ENCODE results near the gene PRPF40A.
"Not testable (repeated sequence)": the region's sequence is repeated elsewhere in the genome, so short reads cannot be mapped to it uniquely, and the experiment has no call there.

PRPF40A gene

DNA sequence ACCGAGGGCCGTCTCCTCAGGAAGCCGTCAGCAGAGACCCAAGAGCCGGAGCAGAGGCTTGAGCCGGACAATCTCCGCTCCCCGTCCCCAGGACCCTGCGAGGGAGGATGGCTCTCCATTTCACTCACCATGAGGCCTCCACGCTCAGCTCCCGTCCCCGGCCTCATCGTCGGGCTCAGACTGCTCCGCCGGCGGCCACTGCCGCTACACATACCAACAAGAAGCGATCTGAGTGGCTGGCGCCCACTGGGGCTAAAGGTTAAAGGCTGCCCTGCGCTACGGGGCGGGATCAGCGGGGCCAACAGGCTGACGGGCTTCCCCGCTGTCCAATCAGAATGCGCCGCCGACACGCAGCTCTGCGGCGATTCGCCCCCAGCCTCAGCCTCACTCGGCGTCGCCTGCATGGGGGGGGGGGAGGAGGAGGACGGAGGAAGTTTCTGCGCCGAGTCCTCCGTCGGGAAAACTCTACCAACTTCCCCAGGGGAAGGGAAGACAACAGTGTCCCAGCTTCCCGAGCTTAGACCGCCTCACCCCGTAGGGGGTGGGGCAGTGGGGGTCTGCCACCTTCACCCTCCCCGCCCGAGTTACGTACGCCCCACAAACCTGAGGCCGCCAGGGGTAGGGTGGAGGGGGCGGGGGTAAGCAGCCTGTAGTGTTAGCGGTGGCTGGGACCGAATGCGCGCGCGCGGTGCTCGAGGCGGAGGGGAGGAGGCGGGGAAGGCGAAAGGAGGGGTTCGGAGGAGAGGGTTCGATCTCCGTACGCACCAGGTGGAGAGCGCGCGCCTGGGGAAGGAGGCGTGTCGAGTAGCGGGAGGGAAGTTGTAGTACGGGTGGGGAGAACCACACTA, at the start of gene PRPF40A:
PRPF40A (minus strand) TSS at position 234 of the 848 bp plus-strand sequence; CDS start at position 212, 22 bp downstream.
- DNase-seq = peak; percentile 94 to 96

DNA sequence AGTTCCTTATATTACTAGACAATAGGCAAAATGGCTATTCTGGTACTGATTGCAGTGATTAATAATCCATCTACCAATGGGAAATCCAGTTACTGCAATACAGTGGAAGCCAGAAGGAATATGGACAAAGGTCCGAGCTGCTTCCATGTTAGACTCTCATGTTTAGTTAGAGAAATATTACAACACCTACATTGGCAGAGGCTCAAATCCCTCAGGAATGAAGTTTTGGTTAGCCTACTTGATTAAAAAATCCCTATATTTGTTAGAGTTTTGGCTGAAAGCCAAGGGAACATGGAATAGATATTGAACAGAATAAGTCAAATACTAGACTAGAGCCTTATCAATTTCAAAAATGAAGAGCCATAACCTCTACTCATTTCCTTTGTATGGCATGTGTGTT, 49.7 kb upstream of the PRPF40A start:
- DNase-seq = no peak

DNA sequence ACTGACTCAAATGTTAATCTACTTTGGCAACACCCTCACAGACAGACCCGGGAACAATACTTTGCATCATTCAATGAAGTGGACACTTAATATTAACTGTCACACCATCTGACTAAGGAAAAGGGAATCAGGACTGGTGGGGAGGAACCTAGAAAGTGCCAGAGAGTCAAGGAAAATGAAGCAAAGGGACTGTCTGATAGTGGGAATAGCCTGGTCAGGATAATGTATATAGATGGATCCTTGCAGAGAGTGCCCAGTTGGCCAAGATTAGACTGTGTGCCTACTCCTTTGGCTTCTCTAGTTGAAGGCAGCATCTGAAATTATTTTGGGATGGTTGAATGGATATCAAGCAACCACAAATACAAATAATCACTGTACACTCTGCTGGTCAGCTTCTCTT, 46.4 kb upstream of the PRPF40A start:
- DNase-seq = no peak

DNA sequence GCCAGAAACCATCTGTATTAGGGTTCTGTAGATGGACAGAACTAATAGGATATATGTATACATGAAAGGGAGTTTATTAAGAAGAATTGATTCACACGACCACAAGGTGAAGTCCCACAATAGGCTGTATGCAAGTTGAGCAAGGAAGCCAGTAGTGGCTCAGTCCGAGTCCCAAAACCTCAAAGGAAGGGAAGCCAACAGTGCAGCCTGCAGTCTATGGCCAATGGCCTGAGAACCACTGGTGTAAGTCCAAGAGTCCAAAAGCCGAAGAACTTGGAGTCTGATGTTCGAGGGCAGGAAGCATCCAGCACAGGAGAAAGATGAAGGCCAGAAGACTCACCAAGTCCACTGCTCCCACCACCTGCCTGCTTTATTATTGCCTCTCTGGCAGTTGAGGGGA, 45.9 kb upstream of the PRPF40A start:
- not testable (repeated sequence) for DNase-seq

DNA sequence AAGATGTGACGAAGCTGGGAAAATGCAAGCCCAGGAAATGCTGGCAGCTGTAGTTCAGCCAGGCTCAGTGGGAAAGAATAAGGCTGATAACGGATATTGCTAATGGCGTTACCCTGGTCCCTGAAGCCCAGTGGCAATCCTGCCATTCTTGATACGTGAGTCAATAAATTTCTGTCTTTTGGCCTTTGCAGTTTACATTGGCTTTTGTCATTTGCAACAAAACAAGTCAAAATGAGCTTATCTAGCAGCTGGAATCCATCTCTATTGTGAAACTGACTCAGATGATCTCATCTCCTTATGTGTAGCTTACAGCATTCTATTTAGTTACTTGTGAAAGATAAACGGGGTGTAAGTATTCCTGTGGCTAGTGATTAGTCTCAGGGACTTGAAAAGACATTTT, 44.9 kb upstream of the PRPF40A start:
- no peak for DNase-seq

DNA sequence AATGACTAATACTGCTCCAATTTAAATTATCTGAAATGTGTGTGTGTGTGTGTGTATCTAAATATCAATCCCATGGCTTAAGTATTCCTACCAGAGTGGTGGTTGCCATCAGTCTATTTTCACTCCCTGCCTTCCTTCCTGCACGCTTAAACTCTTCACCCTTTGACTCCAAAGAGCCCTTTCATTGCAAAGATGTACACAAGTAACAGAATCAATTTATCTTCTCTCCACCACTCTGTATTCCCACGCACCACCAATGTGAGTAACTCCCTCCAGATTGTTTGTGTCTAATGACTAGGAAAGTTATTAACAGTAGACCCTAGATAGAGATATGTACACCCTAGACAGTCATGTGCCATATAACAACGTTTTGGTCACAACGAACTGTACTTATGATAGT, 44.0 kb upstream of the PRPF40A start:
- DNase-seq = no peak

DNA sequence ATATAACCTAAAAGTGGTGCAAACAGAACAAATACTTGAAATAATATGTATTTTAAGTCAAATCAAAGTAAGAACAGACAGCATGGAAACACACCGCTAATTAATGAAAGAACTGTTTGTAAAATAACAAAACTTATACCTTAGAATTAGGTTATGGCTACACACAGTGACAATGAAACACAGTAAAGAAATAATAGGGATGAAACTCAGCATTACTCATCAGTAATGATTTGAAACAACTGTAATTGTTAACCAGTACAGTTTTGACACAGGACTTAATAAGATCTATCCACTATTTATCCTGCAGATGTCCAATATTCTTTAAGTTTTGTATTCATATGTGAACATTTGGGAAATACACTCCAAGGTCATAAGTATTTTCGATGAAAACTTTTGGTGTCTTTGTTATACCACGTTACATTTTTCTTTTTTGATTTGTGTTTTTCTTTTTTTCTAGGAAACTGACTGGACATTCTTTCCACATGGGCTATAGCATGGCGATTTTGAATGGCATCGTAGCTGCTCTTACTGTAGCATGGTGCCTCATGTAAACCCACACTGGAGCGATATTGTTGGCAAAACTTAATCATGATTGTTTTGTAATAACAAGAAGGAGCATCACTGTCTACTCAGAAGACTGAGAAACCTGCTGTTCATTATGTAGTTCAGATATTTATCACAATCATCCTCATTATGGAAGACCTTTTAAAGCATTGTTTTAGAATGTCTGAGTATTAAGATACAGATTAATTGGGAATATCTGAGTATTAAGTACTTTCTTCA, 42.2 kb upstream of the PRPF40A start:
- no peak for DNase-seq

DNA sequence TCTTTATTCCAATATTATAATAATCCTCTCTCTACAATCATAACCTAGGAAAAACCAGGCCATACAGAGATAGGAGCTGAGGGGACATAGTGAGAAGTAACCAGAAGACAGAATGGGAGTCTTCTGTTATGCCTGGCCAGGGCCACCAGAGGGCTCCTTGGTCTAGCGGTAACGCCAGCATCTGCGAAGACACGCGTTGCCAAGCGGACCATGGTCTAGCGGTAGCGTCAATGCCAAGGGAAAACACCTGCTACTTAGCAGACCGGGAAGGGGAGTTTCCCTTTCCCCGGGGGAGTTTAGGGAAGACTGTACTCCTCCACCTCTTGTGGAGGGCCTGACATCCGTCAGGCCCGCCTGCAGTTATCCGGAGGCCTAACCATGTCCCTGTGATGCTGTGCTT, 37.8 kb upstream of the PRPF40A start:
- DNase-seq = no peak

DNA sequence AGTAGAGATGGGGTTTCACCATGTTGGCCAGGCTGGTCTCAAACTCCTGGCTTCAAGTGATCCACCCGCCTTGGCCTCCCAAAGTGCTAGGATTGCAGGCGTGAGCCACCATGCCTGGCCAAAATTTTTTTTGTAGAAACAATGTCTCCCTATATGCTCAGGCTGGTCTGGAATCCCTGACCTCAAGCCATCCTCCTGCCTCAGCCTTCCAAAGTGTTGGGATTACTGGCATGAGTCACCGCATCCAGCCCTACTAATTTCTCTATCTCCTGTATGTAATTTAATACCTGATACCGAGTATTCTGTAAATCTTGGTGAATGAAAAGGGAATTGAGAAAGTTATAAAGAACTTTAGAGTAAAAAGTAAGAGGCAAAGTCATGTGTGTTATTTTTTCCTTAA, 30.5 kb upstream of the PRPF40A start:
- DNase-seq = not testable (repeated sequence)

DNA sequence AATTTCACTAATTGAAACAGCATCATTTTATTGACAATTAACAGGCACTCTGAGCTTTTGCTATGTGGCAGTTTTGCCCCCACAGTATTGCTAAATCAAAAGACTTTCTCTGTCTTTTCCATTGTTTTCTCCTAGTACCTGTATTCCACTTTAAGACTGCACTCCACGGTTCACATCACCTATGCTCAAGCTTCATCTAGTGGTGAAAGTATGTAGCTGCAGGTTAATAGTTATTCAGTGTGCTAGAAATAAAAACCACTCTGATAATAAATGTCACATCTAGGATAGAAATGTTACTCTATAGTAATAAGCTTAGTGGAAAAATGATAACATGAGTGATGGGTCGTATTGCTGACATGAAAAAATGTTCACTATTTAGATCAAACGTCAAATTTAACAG, 25.7 kb upstream of the PRPF40A start:
- no peak for DNase-seq

DNA sequence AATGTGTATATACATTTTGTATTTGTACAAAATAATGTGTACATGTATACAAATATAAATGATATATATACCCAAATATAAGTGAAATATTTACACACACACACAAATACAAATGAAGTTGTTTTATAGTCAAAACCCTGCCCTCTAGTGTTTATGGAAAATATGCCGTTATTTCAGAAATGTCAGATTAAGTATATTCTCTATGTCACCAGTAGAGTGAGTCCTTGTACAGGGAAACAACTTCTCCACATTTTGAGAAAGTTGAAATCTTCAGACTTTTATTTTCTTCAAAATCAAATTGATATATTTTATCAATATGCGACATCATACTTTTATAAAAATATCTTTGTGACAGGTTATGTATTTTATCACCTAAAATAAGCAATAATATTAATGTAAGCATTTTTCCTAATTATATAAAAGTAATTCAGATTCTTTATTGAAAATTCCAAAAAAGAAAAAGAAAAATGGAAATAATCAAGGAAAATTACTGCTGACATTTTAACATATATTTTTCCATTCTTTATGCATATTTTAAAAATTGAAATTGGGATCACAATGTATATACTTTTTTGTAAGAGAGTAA, 23.6 kb upstream of the PRPF40A start:
- DNase-seq = peak in 1 of 2 experiments; percentile 9

DNA sequence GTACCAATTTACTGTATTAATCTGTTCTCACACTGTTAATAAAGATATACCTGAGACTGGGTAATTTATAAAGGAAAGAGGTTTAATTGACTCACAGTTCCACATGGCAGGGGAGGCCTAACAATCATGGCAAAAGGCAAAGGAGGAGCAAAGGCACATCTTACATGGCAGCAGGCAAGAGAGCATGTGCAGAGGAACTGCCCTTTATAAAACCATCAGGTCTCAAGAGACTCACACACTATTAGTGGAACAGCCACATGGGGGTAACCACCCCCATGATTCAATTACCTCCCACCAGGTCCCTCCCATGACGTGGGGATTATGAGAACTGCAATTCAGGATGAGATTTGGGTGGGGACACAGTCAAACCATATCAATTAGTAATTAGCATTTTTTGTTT, 22.4 kb upstream of the PRPF40A start:
- DNase-seq = not testable (repeated sequence)

DNA sequence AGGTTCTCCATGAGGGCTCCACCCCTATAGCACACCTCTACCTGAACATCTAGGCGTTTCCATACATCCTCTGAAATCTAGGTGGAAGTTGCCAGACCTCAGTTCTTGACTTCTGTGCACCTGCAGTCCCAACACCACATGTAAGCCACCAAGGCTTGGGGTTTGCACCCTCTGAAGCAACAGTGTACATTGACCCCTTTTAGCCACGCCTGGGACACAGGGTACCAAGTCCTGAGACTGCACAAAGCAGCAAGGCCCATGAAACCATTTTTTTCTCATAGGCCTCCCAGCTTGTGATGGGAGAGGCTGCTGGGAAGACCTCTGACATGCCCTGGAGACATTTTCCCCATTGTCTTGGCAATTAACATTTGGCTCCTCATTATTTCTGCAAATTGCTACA, 21.2 kb upstream of the PRPF40A start:
- no peak for DNase-seq

DNA sequence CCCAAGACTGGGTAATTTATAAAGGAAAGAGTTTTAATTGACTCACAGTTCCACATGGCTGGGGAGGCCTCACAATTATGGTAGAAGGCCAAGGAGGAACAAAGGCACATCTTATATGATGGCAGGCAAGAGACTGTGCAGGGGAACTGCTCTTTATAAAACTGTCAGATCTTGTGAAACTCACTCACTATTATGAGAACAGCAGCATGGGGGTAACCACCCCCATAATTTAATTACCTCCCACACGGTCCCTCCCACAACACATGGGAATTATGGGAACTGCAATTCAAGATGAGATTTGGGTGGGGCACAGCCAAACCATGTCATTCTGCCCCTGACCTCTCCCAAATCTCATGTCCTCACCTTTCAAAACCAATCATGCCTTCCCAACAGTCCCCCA, 20.2 kb upstream of the PRPF40A start:
- not testable (repeated sequence) for DNase-seq

DNA sequence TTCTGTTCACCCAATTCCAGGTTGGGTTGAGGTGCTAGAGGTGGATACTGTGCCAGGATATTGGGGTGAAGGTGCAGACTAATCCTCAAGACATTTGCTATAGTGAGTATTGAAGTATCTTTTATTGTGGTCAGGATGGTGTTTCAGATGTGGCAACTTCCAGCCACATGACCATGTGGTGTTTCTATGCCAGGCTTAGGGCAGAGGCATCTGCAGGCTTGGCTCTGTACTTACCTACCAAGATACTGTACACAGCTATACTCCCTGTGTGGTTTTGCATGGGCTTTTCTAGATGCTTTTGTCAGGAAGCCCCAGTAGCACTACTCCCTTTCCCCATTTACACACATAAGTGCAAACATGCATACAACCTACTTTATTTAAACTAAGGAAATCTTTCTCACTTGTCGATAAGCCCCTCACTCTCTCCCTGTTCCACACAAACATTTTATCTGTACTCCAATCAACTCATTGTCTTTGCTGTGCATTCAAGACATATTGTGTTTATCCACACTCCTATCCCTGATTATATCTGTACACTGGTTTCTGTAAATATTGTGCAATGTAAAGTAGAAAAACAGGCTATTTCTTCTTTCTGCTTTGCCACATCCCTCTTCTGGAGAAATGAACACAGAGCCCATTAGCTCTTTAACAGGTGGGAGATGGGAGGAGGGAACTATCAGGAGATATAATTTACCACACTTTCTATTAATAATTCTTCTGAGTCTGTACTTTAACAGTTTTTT, 13.5 kb upstream of the PRPF40A start:
- no peak for DNase-seq

DNA sequence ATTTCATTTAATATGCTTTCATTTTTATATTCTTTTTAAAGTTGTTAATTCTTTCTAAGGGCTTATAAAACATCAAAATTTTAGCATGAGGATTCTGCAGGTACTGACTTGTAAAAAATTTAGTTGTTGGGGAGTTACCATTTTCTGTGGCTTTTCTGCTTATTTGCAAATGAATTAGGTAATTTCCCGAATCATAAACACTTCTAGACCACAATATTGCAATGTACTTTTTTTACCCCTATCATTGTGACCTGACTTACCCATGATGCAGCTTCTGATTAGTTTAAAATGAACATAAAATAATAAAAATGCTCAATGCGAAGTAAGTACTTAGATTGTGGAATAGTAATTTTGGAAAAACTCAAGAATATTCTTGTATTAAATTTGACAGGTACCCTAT, 12.6 kb upstream of the PRPF40A start:
- no peak for DNase-seq

DNA sequence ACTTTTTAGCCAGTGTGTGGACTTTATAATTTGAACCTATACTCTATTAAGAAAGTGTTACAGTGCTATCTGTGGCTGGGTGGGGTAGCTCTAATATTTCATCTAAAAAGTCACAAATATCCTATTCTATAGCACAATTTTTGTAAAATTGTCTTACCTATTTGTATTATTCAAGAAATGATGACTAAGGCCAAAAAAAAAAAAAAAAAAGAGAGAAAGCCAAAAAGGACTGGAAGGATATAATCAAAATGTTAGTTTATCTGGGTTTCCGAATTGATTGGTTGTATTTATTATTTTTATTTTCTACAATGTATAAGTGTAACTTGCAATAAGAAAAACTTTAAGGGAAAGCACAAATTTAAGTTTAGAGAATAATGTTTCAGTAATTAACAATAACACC, 6.7 kb upstream of the PRPF40A start:
- DNase-seq = no peak

DNA sequence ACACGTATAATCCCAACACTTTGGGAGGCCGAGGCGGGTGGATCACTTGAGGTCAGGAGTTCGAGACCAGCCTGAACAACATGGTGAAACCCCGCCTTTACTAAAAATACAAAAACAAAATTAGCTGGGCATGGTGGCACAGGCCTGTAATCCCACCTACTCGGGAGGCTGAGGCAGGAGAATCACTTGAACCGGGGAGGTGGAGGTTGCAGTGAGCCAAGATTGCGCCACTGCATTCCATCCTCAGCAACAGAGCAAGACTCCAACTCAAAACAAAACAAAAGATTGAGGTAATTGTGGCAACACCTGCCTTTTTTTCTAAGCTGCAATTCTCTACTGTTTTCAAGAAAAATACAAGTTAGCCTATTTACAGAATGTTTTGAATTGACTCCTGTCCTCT, 5.4 kb upstream of the PRPF40A start:
- DNase-seq = not testable (repeated sequence)

DNA sequence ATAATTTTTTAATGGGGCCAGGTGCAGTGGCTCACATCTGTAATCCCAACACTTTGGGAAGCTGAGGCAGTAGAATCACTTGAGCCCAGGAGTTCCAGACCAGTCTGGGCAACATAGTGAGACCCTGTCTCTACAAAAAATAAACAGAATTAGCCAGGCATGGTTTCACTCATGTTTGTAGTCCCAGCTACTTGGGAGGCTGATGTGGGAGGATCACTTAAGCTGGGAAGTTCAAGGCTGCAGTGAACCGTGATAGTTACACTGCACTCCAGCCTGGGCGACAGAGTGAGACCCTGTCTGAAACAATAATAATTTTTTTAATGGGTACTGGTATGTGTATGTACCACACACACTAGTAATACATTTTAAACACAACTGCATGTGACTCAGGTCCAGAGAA, 3.5 kb upstream of the PRPF40A start:
- DNase-seq = no peak

DNA sequence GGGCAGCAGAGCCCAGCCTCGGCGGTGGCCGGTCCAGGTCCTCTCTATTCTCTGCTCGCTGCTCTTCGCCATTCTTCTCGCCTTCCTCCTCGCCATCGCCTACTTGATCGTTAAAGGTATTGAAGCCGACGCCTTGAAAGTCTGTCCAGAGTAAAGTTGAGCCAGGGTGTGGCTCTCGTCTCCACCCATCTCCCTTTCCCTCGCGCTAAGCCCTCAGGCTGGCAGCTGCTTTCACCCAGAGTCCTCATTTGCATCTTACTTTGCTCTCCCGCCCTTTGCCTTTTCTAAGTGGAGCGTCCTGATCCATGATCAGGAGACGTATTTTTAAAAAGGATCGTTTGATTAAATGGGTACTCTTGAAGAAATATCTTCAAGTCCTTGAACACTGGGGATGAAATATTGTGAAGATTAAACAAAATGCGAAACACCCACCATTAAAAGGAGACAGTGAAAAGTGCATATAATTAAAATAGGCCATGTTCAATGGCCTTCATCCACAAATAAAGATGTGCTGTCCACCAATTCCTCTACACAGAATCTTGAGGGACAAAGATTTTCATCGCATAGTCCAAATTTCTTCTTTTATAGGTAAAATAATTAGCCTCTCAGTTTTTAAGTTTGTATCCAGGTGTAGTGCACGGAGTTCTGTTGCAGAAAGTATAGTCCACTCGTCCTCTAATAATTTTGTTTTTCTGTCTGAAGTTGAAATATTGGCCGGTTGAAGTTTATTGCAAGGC, 1.8 kb upstream of the PRPF40A start:
- peak in 1 of 2 experiments; percentile 17 for DNase-seq

DNA sequence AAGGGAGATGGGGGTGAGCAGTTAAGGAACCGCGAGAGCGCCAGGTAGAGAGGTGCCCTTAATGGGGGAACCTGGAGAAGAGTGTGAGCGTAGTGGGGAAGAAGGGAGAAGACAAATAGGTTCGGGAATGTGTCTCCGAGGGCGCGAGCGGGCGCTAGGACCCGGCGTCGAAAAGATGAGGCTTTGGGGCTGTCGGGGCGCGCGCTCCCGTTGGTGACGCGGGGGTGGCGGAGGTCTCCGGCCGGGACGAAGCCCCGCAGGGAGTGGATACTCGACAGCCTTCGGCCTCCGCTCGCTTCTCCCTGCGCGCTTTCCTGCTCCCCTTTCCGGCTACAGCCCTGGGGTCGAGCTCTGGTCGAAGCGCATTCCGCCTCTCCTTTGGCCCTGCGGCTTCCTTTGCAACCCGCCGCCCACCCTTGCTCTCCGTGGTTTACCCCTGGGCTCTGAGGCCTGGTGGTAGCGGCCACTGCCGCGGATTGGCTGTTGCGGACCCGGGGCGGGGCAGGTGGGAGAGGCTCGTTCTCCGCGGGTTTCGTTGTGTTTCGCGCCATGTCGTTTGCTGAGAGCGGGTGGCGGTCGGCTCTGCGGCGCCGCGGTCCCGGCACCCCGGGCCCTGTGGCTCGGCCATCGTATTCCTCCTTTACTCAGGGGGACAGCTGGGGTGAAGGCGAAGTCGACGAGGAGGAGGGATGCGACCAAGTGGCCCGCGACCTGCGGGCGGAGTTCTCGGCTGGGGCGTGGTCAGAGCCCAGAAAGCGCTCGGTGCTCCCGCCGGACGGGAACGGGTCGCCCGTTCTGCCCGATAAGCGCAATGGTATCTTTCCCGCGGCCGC, 1.0 kb upstream of the PRPF40A start, which contains the start of gene ARL6IP6:
ARL6IP6 (plus strand) TSS at position 545 of the 833 bp plus-strand sequence; CDS start at position 550, 5 bp downstream.
- DNase-seq = peak; percentile 87
